ENCODE measurements around the gene RAPGEF2.
A peak's percentile ranks its signal among the peaks of the same experiment; 100 is the strongest.

The RAPGEF2 gene

DNA sequence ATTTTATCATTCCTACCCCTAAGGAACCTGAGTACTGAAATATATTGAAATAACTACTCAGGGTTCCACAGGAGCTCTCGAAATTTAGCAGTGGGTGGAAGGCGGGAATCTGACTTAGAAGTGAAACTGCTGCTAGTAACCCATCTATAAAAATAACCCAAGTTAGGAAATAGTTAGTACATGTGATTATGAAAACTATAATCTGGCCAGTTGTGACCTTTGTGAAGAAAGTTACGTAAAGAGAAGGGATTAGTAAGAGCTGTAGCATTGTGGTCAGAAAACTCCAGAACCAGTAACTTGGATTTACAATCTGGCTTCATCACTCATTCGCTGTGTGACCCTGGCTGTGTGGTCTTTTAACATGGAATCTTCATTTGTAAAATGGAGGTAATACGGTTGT, 175.5 kb downstream of the RAPGEF2 start:
- no peak for DNase-seq

- no peak for DNase-seq
Observed at GRCh38 chr4:159279084-159279483, 176.2 kb downstream of the RAPGEF2 start.

DNA sequence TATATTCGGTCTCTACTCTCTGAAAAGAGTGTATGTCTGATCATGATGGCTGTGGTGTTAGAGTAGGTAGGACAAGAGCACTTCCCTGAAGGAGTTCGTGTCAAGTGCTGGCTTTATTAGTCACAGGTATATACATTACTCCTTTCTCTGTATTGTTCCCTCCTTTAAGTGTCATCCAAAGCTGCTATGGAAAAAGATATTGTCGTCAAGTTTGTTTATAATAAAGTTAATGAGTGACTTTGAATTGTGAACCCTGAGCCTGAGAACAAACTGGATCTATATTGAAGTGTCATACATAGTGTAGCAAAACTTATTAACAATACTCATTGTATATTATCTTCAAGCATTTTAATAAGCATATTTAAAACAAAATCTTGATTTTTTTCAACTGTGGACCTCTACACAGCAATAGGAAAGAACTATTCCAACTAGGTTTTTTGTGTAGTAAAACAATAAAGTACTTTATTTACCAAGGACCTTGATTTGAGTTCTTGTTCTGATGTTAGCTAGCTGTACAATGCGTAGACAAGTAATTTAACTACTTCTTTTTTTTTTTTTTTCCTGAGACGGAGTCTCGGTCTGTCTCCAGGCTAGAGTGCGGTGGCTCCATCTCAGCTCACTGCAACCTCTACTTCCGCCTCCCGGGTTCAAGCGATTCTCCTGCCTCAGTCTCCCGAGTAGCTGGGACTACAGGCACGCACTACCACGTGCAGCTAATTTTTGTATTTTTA, 177.7 kb downstream of the RAPGEF2 start:
- no peak for DNase-seq

DNA sequence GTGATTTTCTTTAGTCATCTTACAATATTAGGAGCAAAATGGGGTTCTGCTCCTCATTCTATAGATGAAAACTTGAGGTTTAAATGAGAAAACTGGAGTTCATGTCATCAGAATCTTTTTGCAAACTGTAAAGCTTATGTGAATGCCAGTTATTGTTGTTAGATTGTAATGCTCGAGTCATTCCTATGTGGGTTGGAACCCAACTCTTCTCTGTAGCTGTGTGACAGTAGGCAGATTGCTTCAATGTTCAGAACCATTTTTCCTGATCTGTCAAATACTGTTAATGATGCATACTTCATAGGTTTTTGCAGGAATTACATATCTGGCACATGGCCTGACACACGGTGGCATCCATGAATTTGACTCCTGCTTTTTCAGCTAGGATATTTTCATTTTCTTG, 178.9 kb downstream of the RAPGEF2 start:
- DNase-seq, result peak in 1 of 51 donors; percentile 15

DNA sequence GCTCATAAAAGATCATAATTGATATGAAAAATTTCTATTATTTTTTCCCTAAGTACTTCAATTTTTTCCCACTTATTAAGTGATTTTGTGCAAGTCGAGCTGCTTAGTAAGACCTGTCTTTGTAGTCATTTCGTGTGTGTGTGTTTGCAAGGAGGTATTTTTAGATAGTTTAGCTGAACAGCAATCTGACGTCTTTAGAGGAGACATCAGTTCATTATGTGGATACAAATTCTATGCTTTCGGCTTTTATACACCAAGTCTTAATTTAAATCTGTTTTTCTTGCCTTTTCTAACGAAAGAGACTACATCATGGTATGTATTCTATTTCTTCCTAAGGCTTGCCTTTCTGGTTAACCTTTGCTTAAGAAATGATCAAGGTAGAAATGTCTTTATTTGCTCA, 179.4 kb downstream of the RAPGEF2 start:
- DNase-seq, result peak in 1 of 51 donors; percentile 39

GRCh38 chr4:159282944-159283343, 180.1 kb downstream of the RAPGEF2 start:
- DNase-seq, result no peak

DNA sequence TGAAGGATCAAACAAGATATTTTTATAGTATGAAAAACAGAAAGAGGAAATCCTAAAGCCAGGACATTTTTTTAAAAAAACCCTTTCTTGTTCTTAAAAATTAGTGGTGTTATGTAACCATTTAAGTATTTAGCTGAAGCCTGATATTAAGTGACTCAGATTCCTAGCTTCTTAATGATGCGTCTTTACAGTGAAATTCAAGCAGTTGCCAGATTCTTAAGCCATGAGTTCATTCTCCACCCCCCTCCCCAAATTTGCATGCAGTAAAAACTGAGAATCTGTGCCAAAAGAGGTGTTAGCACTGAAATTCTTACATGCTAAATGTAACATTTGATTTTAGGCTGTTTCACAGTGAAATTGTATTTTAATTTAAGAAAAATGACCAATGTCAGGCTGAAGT, 180.8 kb downstream of the RAPGEF2 start:
- peak in 1 of 51 donors; percentile 31 for DNase-seq

- no peak for DNase-seq
Observed at GRCh38 chr4:159284113-159284512, 181.2 kb downstream of the RAPGEF2 start.

GRCh38 chr4:159284733-159285132, 181.9 kb downstream of the RAPGEF2 start:
- DNase-seq, result no peak

- no peak for DNase-seq
Observed at GRCh38 chr4:159287767-159288166, 184.9 kb downstream of the RAPGEF2 start.

DNA sequence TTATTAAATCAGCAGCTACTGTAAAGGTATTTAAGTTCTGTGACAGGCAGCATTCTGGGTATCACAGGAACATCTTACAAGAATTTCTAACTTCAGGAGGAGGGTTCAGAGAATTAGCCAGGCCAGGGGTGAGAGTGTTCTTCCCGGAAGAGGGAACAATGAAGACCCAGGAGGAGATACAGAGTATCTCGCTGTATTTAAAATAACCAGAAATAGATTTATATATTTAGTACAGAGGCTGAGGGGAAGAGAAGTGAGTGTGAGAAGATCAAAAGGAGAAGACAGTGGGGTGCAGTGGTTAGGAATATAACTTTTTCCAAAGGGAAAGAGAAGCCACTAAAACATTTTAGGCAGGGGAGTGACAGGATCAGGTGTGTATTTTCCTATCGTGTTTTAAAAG, 186.8 kb downstream of the RAPGEF2 start:
- no peak for DNase-seq

DNA sequence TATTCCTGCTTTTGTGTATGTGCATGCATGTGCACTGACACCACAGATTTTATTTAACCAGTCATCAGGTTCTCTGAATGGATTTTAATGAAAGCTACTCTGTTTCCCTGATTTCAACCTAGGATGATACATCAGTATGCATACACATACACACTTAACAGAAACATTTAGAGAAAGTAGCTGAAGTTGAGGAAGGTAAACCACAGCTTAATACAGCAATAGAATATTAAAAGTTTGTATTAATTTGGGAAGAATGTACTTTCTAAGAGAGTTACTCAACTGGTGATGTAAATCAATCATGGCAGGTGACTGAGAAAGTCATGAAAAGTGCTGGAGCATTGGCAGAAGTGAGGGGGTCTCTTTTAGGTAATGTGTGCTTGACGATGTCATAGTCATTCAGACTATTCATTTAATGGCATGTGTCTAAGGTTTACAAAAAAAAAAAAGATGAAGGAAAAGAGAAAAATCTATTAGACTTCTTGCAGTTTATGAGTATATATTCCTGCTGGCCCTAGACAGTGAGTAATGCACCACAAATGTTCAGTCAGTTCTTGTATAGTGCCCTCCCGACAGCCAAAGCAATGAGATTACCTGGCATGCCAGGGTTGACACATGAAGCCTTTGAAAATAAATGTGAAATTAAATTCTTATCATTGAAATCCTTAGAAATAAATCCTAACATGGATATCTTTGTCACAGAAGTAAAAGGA, 187.6 kb downstream of the RAPGEF2 start:
- no peak for DNase-seq

DNA sequence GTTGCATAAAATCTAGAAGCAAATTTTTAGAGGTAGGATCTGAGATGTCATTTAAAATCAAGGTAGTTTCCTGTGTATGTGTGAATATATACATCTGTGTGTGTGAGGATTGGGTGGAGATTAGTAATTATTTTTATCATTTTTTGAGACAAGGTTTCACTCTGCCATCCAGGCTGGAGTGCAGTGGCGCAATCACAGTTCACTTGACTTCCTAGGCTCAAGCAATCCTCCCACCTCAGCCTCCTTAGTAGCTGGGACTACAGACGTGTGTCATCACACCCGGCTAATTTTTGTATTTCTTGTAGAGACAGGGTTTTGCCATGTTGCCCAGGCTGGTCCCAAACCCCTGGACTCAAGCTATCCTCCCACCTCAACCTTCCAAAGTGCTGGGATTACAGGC, 188.3 kb downstream of the RAPGEF2 start:
- no peak for DNase-seq

DNA sequence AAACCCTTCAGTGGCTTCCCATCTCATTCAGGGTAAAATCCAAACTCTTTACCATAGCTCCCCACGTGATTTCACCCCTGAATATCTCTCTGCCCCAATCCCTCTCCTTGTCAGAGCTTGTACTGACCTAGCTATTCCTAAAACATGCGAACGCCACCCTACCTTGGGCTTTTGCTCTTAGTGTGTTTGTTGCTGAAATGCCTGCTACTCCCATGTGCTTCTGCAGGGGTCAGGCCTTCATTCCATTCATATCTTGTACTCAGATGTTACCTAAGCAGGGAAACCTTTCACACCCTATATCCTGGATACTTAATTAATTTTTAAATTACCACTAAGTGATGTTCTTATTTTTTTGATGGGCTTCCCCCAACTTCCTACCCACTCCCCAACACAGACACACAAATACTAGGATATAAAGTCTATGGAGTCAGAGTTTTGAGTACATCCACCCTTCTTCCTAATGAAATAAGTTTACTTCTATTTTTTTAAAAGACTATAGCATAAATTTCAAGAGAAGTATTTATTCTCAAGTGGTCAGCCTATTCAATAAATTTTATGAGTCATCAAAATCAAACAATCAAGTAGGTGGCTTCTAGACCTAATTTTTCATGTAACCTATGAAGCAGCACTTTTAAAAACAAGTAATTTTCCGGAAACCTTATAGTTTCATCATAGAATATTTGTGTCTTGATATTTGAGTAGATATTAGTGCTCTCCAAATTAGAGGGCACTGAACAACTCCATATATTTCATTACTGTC, 189.4 kb downstream of the RAPGEF2 start:
- DNase-seq, result no peak

GRCh38 chr4:159293811-159294515, 191.1 kb downstream of the RAPGEF2 start:
- DNase-seq, result no peak

- DNase-seq, result no peak
Observed at GRCh38 chr4:159296061-159296460, 193.2 kb downstream of the RAPGEF2 start.

DNA sequence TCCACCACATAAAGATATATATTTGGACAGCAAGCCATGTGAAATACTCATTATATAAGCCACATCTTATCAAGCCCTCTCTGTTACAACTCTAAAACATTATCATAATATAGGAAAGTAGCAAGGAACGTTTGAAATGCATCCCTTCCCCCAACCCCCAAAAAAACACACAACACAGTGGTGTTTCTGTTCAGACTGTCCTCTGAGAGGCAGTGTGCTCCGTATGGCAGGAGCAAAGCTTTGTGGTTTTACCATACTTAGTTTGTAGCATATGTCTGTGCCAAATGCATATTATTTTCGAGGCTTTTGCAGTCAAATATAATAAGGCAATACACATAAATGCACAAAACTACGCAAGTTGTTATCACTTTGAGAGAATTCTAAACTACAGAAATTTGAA, 194.2 kb downstream of the RAPGEF2 start:
- DNase-seq, result peak in 1 of 51 donors; percentile 15

GRCh38 chr4:159298502-159298901, 195.6 kb downstream of the RAPGEF2 start:
- DNase-seq, result peak in 2 of 51 donors; percentile 2 to 14

DNA sequence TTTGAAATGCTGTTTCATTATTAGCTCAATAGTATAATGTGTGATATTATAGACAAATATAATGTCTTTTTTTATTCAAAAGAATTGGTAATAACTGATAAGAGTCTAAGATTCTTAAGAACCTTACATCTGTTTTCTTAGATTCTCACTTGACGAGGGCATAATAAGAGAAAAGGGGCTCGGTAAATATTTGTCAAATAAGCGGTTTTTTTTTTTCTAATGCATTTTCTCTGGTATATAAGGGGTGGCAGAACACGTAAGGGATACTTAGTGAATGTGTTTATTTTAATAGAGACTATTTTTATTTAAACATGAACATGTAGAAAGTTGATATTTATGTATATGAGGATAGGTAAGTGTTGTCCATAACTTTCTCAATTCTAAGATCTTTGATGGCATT, 200.6 kb downstream of the RAPGEF2 start:
- DNase-seq, result no peak

DNA sequence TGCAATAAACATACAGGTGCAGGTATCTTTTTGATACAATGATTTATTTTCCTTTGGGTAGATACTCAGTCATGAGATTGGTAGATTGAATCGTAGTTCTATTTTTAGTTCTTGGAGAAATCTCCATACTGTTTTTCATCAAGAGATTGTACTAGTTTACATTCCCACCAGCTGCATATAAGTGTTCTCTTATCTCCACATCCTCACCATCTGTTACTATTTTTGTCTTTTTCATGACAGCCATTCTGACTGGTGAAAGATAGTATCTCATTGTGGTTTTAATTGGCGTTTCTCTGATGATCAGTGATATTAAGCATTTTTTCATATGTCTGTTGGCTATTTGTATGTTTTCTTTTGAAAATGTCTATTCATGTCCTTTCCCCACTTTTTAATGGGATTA, 202.2 kb downstream of the RAPGEF2 start:
- DNase-seq, result no peak

DNA sequence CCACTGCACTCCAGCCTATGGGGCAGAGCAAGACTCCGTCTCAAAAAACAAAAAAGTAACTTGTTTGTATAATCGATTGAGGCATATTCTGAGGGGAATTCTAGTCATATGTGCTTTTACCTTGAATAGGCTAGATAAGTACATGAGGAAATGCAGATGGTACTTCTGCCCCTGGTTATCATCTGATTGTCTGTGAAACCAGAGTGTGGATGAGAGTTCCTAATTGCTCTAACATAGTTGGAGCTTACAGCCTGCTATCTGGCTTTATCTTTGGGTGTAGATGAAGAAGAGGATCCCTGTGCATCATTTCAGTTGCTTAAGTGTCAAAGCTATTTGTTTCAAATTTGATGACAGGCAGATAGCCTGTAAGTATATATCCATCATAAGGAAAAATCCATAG, 205.1 kb downstream of the RAPGEF2 start:
- no peak for DNase-seq
